Parathyroid adenoma (tissue), 2 donors: Measurements from ENCODE around the gene MTA1.

ENCODE experiments used
- H2AFZ ChIP-seq: fragments of 300-600 bp; sonication (generic); one replicate; pipeline ENCODE4 v1.7.0; 2017; ENCODE audit warnings: antibody characterized with exemption, mild to moderate bottlenecking
- H3K27ac ChIP-seq: fragments of 300-600 bp; sonication (generic); one replicate; pipeline ENCODE4 v1.7.0; 2017
- H3K27me3 ChIP-seq: fragments of 300-600 bp; sonication (generic); one replicate; pipeline ENCODE4 v1.7.0; 2017; ENCODE audit warnings: low read length; ENCODE audit not compliant: control insufficient read depth, insufficient read depth
- H3K36me3 ChIP-seq: fragments of 300-600 bp; sonication (generic); one replicate; pipeline ENCODE4 v1.7.0; 2017; ENCODE audit warnings: low read length; ENCODE audit not compliant: control insufficient read depth, insufficient read depth
- H3K4me1 ChIP-seq: fragments of 300-600 bp; sonication (generic); one replicate; pipeline ENCODE4 v1.7.0; 2017; ENCODE audit warnings: control low read depth
- H3K4me2 ChIP-seq: fragments of 300-600 bp; sonication (generic); one replicate; pipeline ENCODE4 v1.7.0; 2017; ENCODE audit warnings: low read length
- H3K4me3 ChIP-seq: fragments of 300-600 bp; sonication (generic); one replicate; pipeline ENCODE4 v1.7.0; 2017; ENCODE audit warnings: low read depth, low read length
- H3K79me2 ChIP-seq: fragments of 300-600 bp; sonication (generic); one replicate; pipeline ENCODE4 v1.7.0; 2017; ENCODE audit warnings: control low read depth
- H3K9ac ChIP-seq: fragments of 300-600 bp; sonication (generic); one replicate; pipeline ENCODE4 v1.7.0; 2017; ENCODE audit warnings: mild to moderate bottlenecking
- H3K9me3 ChIP-seq: fragments of 300-600 bp; sonication (generic); one replicate; pipeline ENCODE4 v1.7.0; 2017; ENCODE audit warnings: low read length; ENCODE audit not compliant: control insufficient read depth
- CTCF ChIP-seq: fragments of 300-600 bp; sonication (generic); IDR thresholded peaks from one replicate; pipeline ENCODE4 v1.7.0; 2017; ENCODE audit warnings: antibody characterized with exemption, mild to moderate bottlenecking
- donor health status: primary hyperparathyroidism.

Gene MTA1

GRCh38 chr14:105380756-105381155, 38.9 kb upstream of the MTA1 start:
- H3K36me3 ChIP-seq, result no peaks in the 10 kb centered on the region
- H3K27ac ChIP-seq, result no peak overlapping the region
- no peaks in the 10 kb centered on the region for H3K27me3 ChIP-seq
- H3K4me3 ChIP-seq, result no peak overlapping the region
- peaks cover 2% of the 10 kb centered on the region for H3K79me2 ChIP-seq
- no peaks in the 10 kb centered on the region for H3K9me3 ChIP-seq
- no peak overlapping the region for H3K9ac ChIP-seq
- TF ChIP-seq CTCF, result no peak
- H3K4me2 ChIP-seq, result no peak overlapping the region
- H3K4me1 ChIP-seq, result no peaks in the 10 kb centered on the region
- no peak overlapping the region for H2AFZ ChIP-seq

- Histone ChIP-seq H3K79me2 (peaks cover 2% of the 10 kb centered on the region), H3K4me3 (no peak overlapping the region), H2AFZ (no peak overlapping the region), H3K4me1 (no peaks in the 10 kb centered on the region), H3K9ac (no peak overlapping the region), H3K4me2 (no peak overlapping the region), H3K27me3 (no peaks in the 10 kb centered on the region), H3K9me3 (no peaks in the 10 kb centered on the region), H3K27ac (no peak overlapping the region), H3K36me3 (no peaks in the 10 kb centered on the region)
- no peak for TF ChIP-seq CTCF
Measured at GRCh38 chr14:105381446-105382342, 37.9 kb upstream of the MTA1 start.

- Histone ChIP-seq H3K4me3 (no peak overlapping the region), H3K9me3 (no peaks in the 10 kb centered on the region), H3K27me3 (no peaks in the 10 kb centered on the region), H3K9ac (no peak overlapping the region), H3K4me2 (no peak overlapping the region), H3K79me2 (peaks cover 2% of the 10 kb centered on the region), H2AFZ (no peak overlapping the region), H3K27ac (no peak overlapping the region), H3K36me3 (no peaks in the 10 kb centered on the region), H3K4me1 (no peaks in the 10 kb centered on the region)
- TF ChIP-seq CTCF, result no peak
Measured at GRCh38 chr14:105382343-105383082, 37.1 kb upstream of the MTA1 start.

GRCh38 chr14:105383083-105383730, 36.4 kb upstream of the MTA1 start:
- H3K4me2 ChIP-seq, result no peak overlapping the region
- no peaks in the 10 kb centered on the region for H3K79me2 ChIP-seq
- no peak overlapping the region for H3K9ac ChIP-seq
- no peak overlapping the region for H3K27ac ChIP-seq
- H3K27me3 ChIP-seq, result no peaks in the 10 kb centered on the region
- H3K9me3 ChIP-seq, result no peaks in the 10 kb centered on the region
- H3K36me3 ChIP-seq, result no peaks in the 10 kb centered on the region
- no peak for TF ChIP-seq CTCF
- no peak overlapping the region for H2AFZ ChIP-seq
- no peak overlapping the region for H3K4me3 ChIP-seq
- no peaks in the 10 kb centered on the region for H3K4me1 ChIP-seq
